Ishikawa (cell line): ENCODE data around the gene DHX35.

Experiments
- CEBPB ChIP-seq: IDR thresholded peaks from 2 replicates; pipeline ENCODE4 v1.6.1; 2012
- CREB1 ChIP-seq: IDR thresholded peaks from 2 replicates; pipeline ENCODE4 v1.6.1; 2012; ENCODE audit warnings: low read depth
- EGR1 ChIP-seq: IDR thresholded peaks from 2 replicates; pipeline ENCODE4 v1.6.1; 2012
- EP300 ChIP-seq: IDR thresholded peaks from 2 replicates; pipeline ENCODE4 v1.6.1; 2012; ENCODE audit warnings: borderline replicate concordance
- FOXM1 ChIP-seq: IDR thresholded peaks from 2 replicates; pipeline ENCODE4 v1.6.1; 2012; ENCODE audit warnings: low read depth, borderline replicate concordance
- MAX ChIP-seq: IDR thresholded peaks from 2 replicates; pipeline ENCODE4 v1.6.1; 2012
- NFIC ChIP-seq: IDR thresholded peaks from 2 replicates; pipeline ENCODE4 v1.6.1; 2012
- RAD21 ChIP-seq: IDR thresholded peaks from 2 replicates; pipeline ENCODE4 v1.6.1; 2012; ENCODE audit warnings: low read depth
- REST ChIP-seq: IDR thresholded peaks from 2 replicates; pipeline ENCODE4 v1.6.1; 2012; ENCODE audit warnings: low read depth, mild to moderate bottlenecking
- TAF1 ChIP-seq: IDR thresholded peaks from 2 replicates; pipeline ENCODE4 v1.6.1; 2012; ENCODE audit warnings: low read depth, mild to moderate bottlenecking
- TCF12 ChIP-seq: IDR thresholded peaks from 2 replicates; pipeline ENCODE4 v1.6.1; 2012; ENCODE audit warnings: low read depth
- TEAD4 ChIP-seq: IDR thresholded peaks from 2 replicates; pipeline ENCODE4 v1.6.1; 2012
- USF1 ChIP-seq: IDR thresholded peaks from 2 replicates; pipeline ENCODE4 v1.6.1; 2012
- YY1 ChIP-seq: IDR thresholded peaks from 2 replicates; pipeline ENCODE4 v1.6.1; 2012; ENCODE audit warnings: low read depth
- ZBTB7A ChIP-seq: IDR thresholded peaks from 2 replicates; pipeline ENCODE4 v1.6.1; 2012; ENCODE audit warnings: low read depth

DHX35 gene

GRCh38 chr20:39013662-39014109, 51.5 kb downstream of the DHX35 start:
- TF ChIP-seq RAD21 (no peak), NFIC (no peak), TCF12 (no peak), TAF1 (no peak), EGR1 (no peak), TEAD4 (no peak), CREB1 (no peak), MAX (no peak), CEBPB (no peak), YY1 (no peak), USF1 (no peak), ZBTB7A (no peak), REST (no peak), EP300 (no peak), FOXM1 (no peak)

- TF ChIP-seq FOXM1 (no peak), YY1 (no peak), CEBPB (no peak), NFIC (no peak), CREB1 (no peak), USF1 (no peak)
Measured at GRCh38 chr20:39016041-39016440, 53.9 kb downstream of the DHX35 start.

- TF ChIP-seq MAX, result no peak
- no peak for TF ChIP-seq USF1
- no peak for TF ChIP-seq TCF12
- TF ChIP-seq ZBTB7A, result no peak
- TF ChIP-seq YY1, result no peak
- TF ChIP-seq TEAD4, result no peak
- TF ChIP-seq CEBPB, result no peak
- no peak for TF ChIP-seq EGR1
- TF ChIP-seq NFIC, result no peak
Measured at GRCh38 chr20:39016506-39016905, 54.4 kb downstream of the DHX35 start.

- TF ChIP-seq TAF1 (no peak), MAX (no peak)
Measured at GRCh38 chr20:39019027-39019426, 56.9 kb downstream of the DHX35 start.

GRCh38 chr20:39019805-39020325, 57.7 kb downstream of the DHX35 start:
- TF ChIP-seq RAD21, result no peak
- TF ChIP-seq EGR1, result no peak
- no peak for TF ChIP-seq NFIC
- no peak for TF ChIP-seq TEAD4
- TF ChIP-seq CREB1, result no peak
- no peak for TF ChIP-seq CEBPB
- TF ChIP-seq MAX, result no peak
- TF ChIP-seq YY1, result no peak
- no peak for TF ChIP-seq USF1
- TF ChIP-seq FOXM1, result no peak

- TF ChIP-seq TAF1, result no peak
- TF ChIP-seq MAX, result no peak
- no peak for TF ChIP-seq CEBPB
- TF ChIP-seq NFIC, result no peak
- TF ChIP-seq REST, result no peak
- no peak for TF ChIP-seq YY1
- no peak for TF ChIP-seq CREB1
- TF ChIP-seq USF1, result no peak
- TF ChIP-seq TCF12, result no peak
- TF ChIP-seq FOXM1, result no peak
- no peak for TF ChIP-seq ZBTB7A
- no peak for TF ChIP-seq EP300
- no peak for TF ChIP-seq EGR1
- no peak for TF ChIP-seq RAD21
- TF ChIP-seq TEAD4, result no peak
Measured at GRCh38 chr20:39021748-39022147, 59.6 kb downstream of the DHX35 start.
